Mesenchymal stem cell (in vitro differentiated cells and primary cell): ENCODE results near the gene PHB1.
"Not testable (repeated sequence)": the region's sequence is repeated elsewhere in the genome, so short reads cannot be mapped to it uniquely, and the experiment has no call there.

Experiments used
- DNase-seq: peaks from one replicate; pipeline ENCODE4 v3.0.0-alpha.2; 2013
- H2AFZ ChIP-seq: one replicate; pipeline ENCODE4 v1.6.1; 2013; ENCODE audit warnings: low read depth, mild to moderate bottlenecking, control low read depth, inconsistent platforms, low read length, moderate library complexity
- H2AK5ac ChIP-seq: 2 replicates; pipeline ENCODE4 v1.6.1; 2013; ENCODE audit warnings: low read length, moderate library complexity, mild to moderate bottlenecking, inconsistent platforms; ENCODE audit not compliant: severe bottlenecking
- H2BK120ac ChIP-seq: one replicate; pipeline ENCODE4 v1.6.1; 2013; ENCODE audit warnings: low read depth, mild to moderate bottlenecking, inconsistent platforms, low read length, moderate library complexity
- H2BK12ac ChIP-seq, 2 experiments: one replicate each; pipeline ENCODE4 v1.6.1; 2013; ENCODE audit warnings: inconsistent platforms in 2 of 2, low read length in 2 of 2, mild to moderate bottlenecking in 2 of 2, moderate library complexity in 2 of 2, control low read depth in 1 of 2
- H2BK15ac ChIP-seq: one replicate; pipeline ENCODE4 v1.6.1; 2013; ENCODE audit warnings: mild to moderate bottlenecking, low read depth, inconsistent platforms; ENCODE audit not compliant: poor library complexity, severe bottlenecking
- H2BK5ac ChIP-seq: 2 replicates; pipeline ENCODE4 v1.6.1; 2013; ENCODE audit warnings: low read depth, mild to moderate bottlenecking, low read length, control low read depth, inconsistent platforms; ENCODE audit not compliant: poor library complexity, severe bottlenecking
- H3K14ac ChIP-seq, 2 experiments: one replicate each; pipeline ENCODE4 v1.6.1; 2013; ENCODE audit warnings: inconsistent platforms in 2 of 2, low read length in 2 of 2, control low read depth in 1 of 2, mild to moderate bottlenecking in 1 of 2, moderate library complexity in 1 of 2
- H3K18ac ChIP-seq, 2 experiments: one replicate each; pipeline ENCODE4 v1.6.1; 2013; ENCODE audit warnings: inconsistent platforms in 2 of 2, low read length in 2 of 2, control low read depth in 1 of 2, low read depth in 1 of 2, mild to moderate bottlenecking in 1 of 2
- H3K23ac ChIP-seq, 2 experiments: one replicate each; pipeline ENCODE4 v1.6.1; 2013; ENCODE audit warnings: inconsistent platforms in 2 of 2, low read length in 2 of 2, mild to moderate bottlenecking in 2 of 2, moderate library complexity in 2 of 2, control low read depth in 1 of 2
- H3K27ac ChIP-seq: 2 replicates; pipeline ENCODE4 v1.5.1; 2013; ENCODE audit warnings: mild to moderate bottlenecking, moderate library complexity, low read length, control low read depth, inconsistent platforms; ENCODE audit not compliant: poor library complexity, severe bottlenecking
- H3K27me3 ChIP-seq, 2 experiments: 2 replicates each; pipeline versions ENCODE4 v1.6.1 to v1.7.0; 2013; ENCODE audit warnings: low read length in 2 of 2, mild to moderate bottlenecking in 2 of 2, moderate library complexity in 2 of 2, control low read depth in 1 of 2, inconsistent platforms in 1 of 2; ENCODE audit not compliant: control insufficient read depth in 1 of 2, insufficient read depth in 1 of 2
- H3K36me3 ChIP-seq, 2 experiments: 2 replicates each; pipeline versions ENCODE4 v1.6.1 to v1.7.0; 2013; ENCODE audit warnings: low read length in 2 of 2, control low read depth in 1 of 2, inconsistent platforms in 1 of 2, low read depth in 1 of 2, mild to moderate bottlenecking in 1 of 2; ENCODE audit not compliant: insufficient read depth in 2 of 2, control insufficient read depth in 1 of 2
- H3K4ac ChIP-seq, 2 experiments: one replicate each; pipeline ENCODE4 v1.6.1; 2013; ENCODE audit warnings: inconsistent platforms in 2 of 2, low read length in 2 of 2, mild to moderate bottlenecking in 2 of 2, moderate library complexity in 2 of 2, control low read depth in 1 of 2, low read depth in 1 of 2
- H3K4me1 ChIP-seq: 2 replicates; pipeline ENCODE4 v1.6.1; 2013; ENCODE audit warnings: low read depth, low read length, control low read depth; ENCODE audit not compliant: control insufficient read depth, insufficient read depth
- H3K4me2 ChIP-seq: 2 replicates; pipeline ENCODE4 v1.6.1; 2013; ENCODE audit warnings: low read length, mild to moderate bottlenecking, inconsistent platforms; ENCODE audit not compliant: poor library complexity, severe bottlenecking
- H3K4me3 ChIP-seq, 2 experiments: 2 replicates each; pipeline versions ENCODE4 v1.5.1 to v1.7.0; 2013; ENCODE audit warnings: low read length in 2 of 2, mild to moderate bottlenecking in 2 of 2, control low read depth in 1 of 2, low read depth in 1 of 2; ENCODE audit not compliant: insufficient read depth in 1 of 2
- H3K79me1 ChIP-seq: replicated peaks from 2 replicates; pipeline ENCODE4 v1.6.1; 2013; ENCODE audit warnings: mild to moderate bottlenecking, control low read depth, low read length, inconsistent platforms; ENCODE audit not compliant: poor library complexity, severe bottlenecking
- H3K9ac ChIP-seq: 2 replicates; pipeline ENCODE4 v1.7.0; 2013; ENCODE audit warnings: mild to moderate bottlenecking, low read length, moderate library complexity
- H3K9me3 ChIP-seq: 2 replicates; pipeline ENCODE4 v1.7.0; 2013; ENCODE audit warnings: mild to moderate bottlenecking, low read length; ENCODE audit not compliant: control insufficient read depth
- H4K8ac ChIP-seq: one replicate; pipeline ENCODE4 v1.6.1; 2013; ENCODE audit warnings: inconsistent platforms, mild to moderate bottlenecking, low read length, moderate library complexity
- H4K91ac ChIP-seq: one replicate; pipeline ENCODE4 v1.6.1; 2013; ENCODE audit warnings: mild to moderate bottlenecking, low read length, inconsistent platforms
- WGBS: methylation state at CpG from one replicate; pipeline ENCODE4 v1.1.7; 2013; ENCODE audit warnings: mixed read lengths; 5-methylcytosine and 5-hydroxymethylcytosine counted together

The PHB1 gene

DNA sequence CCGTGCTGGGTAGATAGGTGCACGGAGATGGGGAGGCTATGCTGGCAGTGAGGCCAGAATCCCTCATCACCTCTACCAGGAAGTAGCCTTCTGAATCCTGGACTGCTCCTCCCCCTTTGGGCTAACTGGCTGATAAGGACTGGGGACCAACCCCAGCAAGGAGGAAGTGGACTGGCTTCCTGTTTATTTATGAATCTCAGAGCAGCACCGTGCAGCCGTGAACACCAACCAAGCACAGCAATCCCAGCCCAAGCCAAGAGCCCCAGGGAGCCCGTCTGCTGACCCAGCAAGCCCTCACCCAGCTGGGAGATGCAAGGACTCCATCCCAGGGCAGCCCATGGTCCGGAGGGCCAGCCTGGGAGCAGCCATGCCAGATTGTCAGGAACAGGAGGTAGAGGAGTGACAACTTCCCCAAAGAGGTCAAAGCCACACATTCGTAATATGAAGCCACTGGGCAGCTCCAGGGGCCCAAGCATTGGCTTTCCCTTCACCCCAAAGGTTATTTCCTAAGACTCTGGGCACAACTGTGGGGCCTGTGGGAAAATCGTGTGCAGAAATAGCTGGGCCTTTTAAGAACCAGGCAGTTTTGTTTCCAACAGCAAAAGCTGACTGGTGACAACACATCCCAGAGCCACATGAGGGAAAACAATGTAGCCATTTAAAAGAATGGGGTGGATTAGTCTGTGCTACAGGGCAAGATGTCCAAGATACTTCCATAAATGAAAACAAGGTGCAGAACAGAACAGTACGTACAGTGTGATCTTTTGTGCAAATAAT is 23.9 kb downstream of the PHB1 start:
- no peak overlapping the region for H3K27ac ChIP-seq

DNA sequence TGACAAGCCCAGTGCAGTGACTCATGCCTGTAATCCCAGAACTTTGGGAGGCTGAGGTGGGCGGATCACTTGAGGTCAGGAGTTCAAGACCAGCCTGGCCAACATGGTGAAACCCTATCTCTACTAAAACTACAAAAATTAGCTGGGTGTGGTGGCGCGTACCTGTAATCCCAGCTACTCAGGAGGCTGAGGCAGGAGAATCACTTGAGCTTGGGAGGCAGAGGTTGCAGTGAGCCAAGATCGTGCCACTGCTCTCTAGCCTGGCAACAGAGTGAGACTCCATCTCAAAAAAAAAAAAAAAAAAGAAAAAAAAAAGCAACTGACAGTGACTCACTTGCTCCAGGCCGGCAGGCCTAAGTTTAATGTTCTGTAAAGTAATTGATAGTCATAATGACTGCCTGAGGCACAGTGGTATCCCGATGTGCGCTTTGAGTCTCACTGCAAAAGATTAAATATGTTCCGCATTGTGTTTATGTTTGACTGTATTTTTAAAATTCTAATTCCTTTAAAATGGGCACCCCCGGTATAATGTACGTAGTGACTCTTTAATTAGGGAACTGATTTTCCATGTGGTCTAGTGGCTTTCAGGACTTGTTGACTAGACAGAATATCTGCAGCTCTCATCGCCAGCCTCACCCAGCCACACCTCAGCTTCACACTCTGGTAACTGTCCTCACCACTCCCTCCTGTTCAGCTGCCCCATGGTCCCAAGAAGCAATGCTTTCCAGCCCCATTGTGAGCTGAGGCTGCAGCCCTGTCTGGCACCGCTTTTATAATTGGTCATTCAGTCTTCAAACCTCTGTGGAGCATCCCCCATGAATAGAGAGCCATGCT is 25.0 kb downstream of the PHB1 start:
- Histone ChIP-seq H2AK5ac (peak overlapping the region; percentile 51), H4K91ac (peak overlapping the region; percentile 57), H3K4ac (peak overlapping the region in 1 of 2 experiments; percentile 62), H3K4me1 (peaks cover 10% of the 10 kb centered on the region), H4K8ac (peak overlapping the region; percentile 78), H2BK12ac (peak overlapping the region in 1 of 2 experiments; percentile 83), H2AFZ (peak overlapping the region; percentile 36), H3K18ac (peak overlapping the region in 1 of 2 experiments; percentile 88), H3K14ac (peak overlapping the region in 1 of 2 experiments; percentile 79)
- not testable (repeated sequence) for H3K4me3 ChIP-seq, H2BK120ac ChIP-seq, H2BK5ac ChIP-seq, H3K36me3 ChIP-seq, H3K27me3 ChIP-seq, H3K4me2 ChIP-seq, H3K27ac ChIP-seq, H3K9ac ChIP-seq, H3K9me3 ChIP-seq, H2BK15ac ChIP-seq, H3K23ac ChIP-seq, H3K79me1 ChIP-seq
- DNase-seq, result peak; percentile 46
- WGBS, result 88% methylated on average over 10 of the region's 12 CpGs

More for the DNA sequence above, 23.9 kb downstream of the PHB1 start:
- Histone ChIP-seq H3K79me1 (no peaks in the 10 kb centered on the region), H3K4ac (peak overlapping the region in 1 of 2 experiments; percentile 83), H3K14ac (no peak overlapping the region), H2AFZ (peak overlapping the region; percentile 30), H2BK5ac (no peak overlapping the region), H3K4me1 (peaks cover 11% of the 10 kb centered on the region), H2BK12ac (peak overlapping the region in 1 of 2 experiments; percentile 59), H3K9ac (no peak overlapping the region), H4K91ac (peak overlapping the region; percentile 73), H3K18ac (peak overlapping the region; percentile 14 to 88), H3K27me3 (no peaks in the 10 kb centered on the region), H3K36me3 (no peaks in the 10 kb centered on the region), H2AK5ac (no peak overlapping the region), H2BK15ac (peak overlapping the region; percentile 57), H3K4me2 (no peak overlapping the region), H3K23ac (peak overlapping the region in 1 of 2 experiments; percentile 32), H2BK120ac (peak overlapping the region; percentile 75), H3K4me3 (no peak overlapping the region), H4K8ac (peak overlapping the region; percentile 97), H3K9me3 (no peaks in the 10 kb centered on the region)
- peak; percentile 9 for DNase-seq
- 78% methylated on average over 8 of the region's 9 CpGs for WGBS

- H4K91ac ChIP-seq, result no peak overlapping the region
- H3K79me1 ChIP-seq, result no peaks in the 10 kb centered on the region
- H3K4ac ChIP-seq, result no peak overlapping the region
- H3K23ac ChIP-seq, result no peak overlapping the region
- H3K4me2 ChIP-seq, result no peak overlapping the region
- H3K27me3 ChIP-seq, result no peaks in the 10 kb centered on the region
- no peak overlapping the region for H3K9ac ChIP-seq
- H3K27ac ChIP-seq, result no peak overlapping the region
- H3K36me3 ChIP-seq, result no peaks in the 10 kb centered on the region
- H2AK5ac ChIP-seq, result no peak overlapping the region
- H2BK12ac ChIP-seq, result no peak overlapping the region
- no peak overlapping the region for H2BK15ac ChIP-seq
- H3K14ac ChIP-seq, result no peak overlapping the region
- H3K4me3 ChIP-seq, result no peak overlapping the region
- no peak for DNase-seq
- peaks cover 9% of the 10 kb centered on the region for H3K4me1 ChIP-seq
- no peaks in the 10 kb centered on the region for H3K9me3 ChIP-seq
- no peak overlapping the region for H4K8ac ChIP-seq
- 99% methylated on average over 7 of the region's 8 CpGs for WGBS
- H3K18ac ChIP-seq, result no peak overlapping the region
- no peak overlapping the region for H2BK120ac ChIP-seq
- H2BK5ac ChIP-seq, result no peak overlapping the region
- no peak overlapping the region for H2AFZ ChIP-seq
Measured at GRCh38 chr17:49388692-49389513, 25.8 kb downstream of the PHB1 start.
